Tongue (tissue), 2 donors: Measurements from ENCODE around the gene TNFRSF14. TPM values are rescaled to one million over a fixed set of nuclear protein-coding genes. Genes with fewer than 3 reads are reported as not detected.
A peak's percentile ranks its signal among the peaks of the same experiment; 100 is the strongest.
"Not testable (repeated sequence)": the region's sequence is repeated elsewhere in the genome, so short reads cannot be mapped to it uniquely, and the experiment has no call there.

Experiments used
- DNase-seq: peaks from one replicate; pipeline ENCODE4 v3.0.0-alpha.2; 2015
- total RNA-seq: library from RNA; depleted of rRNA; stranded (reverse); fragments of >200 nt; gene quantifications from one replicate; pipeline ENCODE4 v1.2.3, GENCODE V29; 2014

TNFRSF14 gene
- total RNA-seq, 1 donor from 2014 or later: 17.6 TPM

DNA sequence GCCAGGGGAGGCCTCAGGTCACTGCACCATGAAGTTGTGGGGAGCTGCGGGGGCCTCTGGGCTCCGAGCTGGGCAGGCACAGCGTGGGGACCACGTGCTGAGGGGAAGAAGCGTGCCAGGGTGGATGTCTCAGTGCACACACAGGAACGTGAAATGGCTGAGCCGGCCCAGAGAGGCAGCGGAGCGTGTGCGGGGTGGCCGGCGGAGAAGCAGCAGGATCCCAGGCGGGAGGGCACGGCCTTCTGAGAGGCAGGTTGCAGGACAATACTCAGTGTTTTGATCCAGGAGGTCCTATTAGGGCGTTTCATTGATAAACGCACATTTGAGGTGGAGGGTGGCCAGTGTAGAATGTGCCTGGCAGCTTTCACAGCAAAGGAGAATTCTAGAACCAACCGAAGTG lies 12.9 kb downstream of the TNFRSF14 start:
- no peak for DNase-seq

DNA sequence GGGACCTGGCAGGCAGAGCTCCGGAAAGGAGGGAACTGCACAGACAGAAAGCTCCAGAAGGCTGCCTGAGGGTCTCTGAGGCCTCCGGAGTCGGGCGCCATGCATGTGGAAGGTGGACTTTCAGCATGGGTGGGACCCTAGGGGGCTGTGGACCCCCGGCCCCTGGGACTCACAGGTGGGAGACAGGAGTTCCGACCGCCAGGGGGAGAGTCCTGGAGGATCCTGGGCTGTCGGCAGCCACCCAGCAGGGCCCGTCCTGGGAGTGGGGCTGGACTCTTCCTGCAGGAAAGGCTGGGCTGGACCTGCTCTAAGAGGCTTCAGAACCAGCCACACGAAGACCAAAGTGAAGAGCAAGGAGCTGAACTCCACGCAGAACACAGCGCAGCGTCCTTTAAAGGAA lies 13.5 kb downstream of the TNFRSF14 start:
- DNase-seq: not testable (repeated sequence)

DNA sequence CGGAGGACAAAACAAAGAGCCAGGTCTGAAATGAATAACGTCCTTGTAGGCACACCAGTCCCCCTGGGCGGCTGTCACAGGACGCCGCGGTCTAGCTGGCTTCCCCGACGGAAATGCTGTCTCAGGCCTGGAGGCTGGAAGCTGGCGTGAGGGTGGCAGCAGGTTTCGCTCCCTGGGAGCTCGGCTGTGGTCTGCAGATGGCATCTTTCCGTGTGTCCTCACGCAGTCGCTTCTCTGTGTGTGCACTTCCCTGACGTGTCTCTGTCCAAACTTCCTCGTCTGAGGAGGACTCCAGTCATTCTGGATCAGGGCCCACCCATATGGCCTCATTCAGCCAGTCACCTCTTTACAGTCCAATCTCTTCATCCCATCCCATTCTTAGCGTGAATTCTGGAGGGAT lies 14.2 kb downstream of the TNFRSF14 start:
- no peak for DNase-seq

DNA sequence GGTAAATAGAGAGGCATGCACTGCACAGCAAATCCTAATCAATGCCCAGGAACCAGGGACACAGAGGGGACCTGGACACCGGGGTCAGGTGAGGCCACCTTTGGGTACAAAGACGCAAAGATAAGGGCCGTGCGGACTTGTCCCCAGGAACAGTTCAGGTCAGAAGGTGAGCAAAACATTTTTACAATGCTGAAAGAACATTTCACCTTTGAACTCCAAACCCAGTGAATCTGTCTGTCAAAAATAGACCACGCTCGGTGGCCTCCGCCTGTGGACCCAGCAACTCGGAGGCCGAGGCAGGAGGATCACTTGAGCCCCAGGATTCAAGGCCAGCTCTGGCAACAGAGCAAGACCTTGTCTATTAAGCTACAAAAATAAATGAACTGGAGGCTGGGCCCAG lies 15.2 kb downstream of the TNFRSF14 start:
- DNase-seq: no peak

DNA sequence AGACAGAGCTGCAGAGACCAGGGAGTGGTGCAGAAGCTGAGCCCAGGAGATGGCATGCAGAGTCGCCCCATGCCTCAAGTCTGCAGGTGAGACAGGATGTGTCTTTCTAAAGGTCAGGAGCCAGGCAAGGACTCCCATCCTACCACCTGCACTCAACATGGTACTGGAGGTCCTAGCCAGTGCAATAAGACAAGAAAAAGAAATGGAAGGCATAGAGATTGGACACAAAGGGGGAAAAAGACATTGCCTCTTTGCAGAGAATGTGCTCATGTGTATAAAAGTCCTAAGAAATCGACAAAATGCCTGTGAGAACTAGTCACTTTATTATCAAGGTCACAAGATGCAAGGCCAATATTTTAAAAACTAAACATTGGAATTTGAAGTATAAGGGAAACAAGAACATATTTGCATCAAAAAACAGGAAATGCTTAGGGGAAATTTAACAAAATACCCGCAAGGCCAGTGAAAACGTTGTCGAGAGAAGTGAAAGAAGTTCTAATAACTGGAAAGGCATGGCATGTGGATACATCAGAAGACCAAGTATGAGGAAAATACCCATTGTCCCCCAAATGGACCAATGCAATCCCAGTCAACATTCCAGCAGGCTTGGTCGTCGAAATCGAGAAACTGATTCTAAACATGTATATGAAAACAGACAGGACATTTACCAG lies 17.2 kb downstream of the TNFRSF14 start:
- DNase-seq: no peak

DNA sequence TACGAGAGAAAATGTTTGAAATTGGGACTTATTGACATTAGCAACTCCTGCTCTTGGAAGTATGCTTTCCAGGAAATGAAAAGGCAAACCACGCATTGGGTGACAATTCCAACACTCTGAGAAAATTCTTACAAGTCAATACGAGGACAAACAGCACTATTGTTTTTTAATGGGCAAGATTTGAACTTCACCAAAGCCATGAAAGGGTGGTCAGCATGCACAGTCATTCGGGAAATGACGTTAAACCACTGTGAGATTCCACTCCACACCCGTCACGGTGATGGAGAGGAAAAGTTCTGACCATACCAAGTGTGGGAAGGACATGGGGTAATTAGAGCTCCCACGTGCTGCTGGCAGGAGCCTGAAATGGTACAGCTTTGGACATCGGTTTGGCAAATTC lies 18.2 kb downstream of the TNFRSF14 start:
- DNase-seq: no peak

DNA sequence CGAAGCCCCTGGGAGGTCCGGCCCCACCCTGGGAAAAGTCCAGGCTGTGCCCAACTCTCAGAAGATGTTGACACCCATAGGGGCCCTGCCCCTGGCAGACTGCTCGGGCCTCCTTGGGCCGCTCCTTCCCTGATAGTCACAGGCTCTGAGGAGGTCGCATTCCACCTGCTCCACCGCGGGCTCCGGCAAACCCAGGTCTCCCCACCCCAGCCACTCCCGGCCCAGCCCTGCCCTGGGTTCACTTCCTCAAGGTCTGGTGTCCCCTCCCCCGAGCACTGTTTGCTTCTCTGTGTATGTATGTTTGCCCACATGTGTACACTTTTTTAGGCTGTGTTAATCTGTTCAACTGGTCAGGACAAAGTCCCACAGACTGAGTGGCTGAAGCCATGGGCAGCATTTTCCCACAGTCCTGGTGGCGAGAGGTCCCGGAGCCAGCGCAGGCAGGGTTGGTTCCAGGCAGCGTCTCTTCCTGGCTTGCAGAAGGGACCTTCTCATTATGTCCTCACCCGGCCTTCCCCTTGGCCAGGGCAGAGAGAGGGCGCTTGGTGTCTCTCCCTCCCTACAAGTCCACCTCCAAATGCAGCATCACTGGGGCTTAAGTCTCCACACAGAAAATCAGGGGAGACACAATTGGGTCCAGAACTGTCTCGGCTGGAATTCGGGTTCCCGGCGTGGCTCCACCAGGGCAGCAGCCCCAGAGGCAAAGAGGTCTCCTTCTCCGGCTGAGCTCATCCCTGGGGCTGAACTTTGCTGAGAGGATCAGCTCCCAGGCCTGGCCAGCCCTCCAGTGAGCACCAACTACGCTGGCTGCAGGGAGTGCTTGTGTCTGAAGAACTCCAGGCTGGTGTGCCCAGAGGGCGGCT lies 19.9 kb downstream of the TNFRSF14 start:
- no peak for DNase-seq

DNA sequence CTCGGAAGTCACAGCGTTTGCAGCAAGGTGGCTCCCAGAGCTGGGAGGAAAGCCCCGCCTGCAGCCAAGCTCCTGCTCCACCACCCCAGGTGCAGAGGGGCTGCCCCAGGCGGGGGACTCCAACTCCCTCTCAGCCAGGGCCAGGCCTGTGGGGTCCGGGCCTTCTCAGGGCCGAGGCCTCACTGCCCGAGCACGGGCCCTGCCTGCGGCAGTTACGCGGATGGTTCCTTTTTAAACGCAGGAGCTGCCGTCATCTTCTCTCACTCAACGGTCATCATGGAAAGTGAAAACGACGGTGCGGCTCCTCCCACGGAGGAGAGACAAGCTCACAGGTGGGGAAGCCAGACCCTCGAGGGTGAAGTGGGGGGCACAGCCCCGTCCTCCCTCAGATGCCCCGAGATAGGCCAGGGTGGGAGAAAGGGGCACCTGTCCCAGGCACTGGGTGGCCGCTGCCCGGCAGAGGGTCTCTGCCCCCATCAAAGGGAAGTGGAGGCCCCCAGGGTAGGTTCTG lies 21.4 kb downstream of the TNFRSF14 start:
- DNase-seq: not testable (repeated sequence)

DNA sequence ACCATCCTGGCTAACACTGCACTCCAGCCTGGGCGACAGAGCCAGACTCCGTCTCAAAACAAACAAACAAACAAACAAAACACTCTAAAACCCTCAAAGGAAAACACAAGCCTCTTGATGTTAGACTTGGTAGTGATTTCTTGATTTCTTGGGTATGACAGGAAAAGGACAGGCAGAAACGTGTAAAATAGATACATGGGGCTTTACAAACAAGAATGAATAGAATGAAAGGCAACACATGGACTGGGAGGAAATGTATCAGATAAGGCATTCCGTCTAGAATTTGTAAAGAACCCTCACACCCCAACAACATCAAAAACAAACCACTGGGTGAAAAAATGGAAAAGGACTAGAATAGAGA lies 22.6 kb downstream of the TNFRSF14 start:
- no peak for DNase-seq

DNA sequence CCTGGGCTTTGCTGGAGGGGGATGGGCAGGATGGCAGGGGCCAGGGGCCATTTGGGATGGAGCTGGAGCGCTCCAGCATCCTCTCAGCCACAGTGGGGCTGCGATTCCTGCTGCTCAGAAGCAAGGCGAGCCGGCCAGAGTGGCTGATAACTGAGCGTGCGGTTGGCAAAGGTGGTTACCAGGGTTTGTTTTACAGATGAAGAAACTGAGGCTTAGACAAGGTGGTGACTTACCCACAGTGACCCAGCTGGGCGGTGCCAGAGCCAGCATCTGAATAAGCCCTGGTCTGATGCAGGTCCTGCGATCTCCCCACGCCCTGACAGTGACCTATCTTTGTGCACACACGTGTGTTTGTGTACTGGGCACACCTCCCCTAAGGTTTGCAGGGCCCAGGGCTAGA lies 24.5 kb downstream of the TNFRSF14 start:
- DNase-seq: no peak

DNA sequence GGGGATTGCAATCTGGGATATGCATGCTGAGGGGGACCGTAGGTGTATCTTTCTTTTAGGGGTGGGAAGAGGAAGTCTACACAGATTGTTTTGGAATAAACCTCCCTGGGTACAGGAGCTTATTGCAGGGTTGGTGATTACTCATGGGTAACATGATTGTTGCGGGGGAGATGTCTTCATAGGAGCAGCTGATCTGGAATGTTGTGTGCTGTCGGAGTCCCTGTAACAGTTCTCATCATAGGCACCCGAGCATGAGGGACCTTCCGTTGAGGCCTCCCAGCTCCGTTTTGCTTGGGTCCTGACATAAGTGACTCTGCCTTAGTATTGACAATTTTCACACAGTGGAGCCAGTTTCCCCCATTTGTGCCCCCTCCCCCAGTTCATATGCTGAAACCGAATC lies 26.2 kb downstream of the TNFRSF14 start:
- no peak for DNase-seq

DNA sequence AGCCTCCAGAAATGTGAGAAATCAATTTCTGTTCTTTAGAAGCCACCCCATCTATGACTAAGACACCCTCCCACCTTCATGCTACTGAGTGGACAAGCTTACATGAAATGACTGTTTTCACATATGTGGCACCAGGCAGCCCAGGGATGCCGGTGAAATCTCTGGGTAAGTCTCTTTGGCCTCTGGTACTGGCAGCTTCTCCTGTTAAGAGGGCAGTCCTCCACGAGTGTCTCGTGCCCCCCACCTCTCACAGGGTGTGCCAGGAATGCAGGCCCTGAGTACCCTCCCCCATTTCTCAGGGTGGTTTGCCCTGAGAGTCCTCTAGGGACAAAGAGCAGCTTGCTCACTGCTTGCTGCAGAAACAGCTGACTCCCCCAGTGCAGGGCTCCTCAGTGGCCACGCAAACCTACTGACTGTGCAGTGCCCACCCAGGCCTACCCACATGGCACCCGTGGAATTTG lies 27.2 kb downstream of the TNFRSF14 start:
- no peak for DNase-seq

DNA sequence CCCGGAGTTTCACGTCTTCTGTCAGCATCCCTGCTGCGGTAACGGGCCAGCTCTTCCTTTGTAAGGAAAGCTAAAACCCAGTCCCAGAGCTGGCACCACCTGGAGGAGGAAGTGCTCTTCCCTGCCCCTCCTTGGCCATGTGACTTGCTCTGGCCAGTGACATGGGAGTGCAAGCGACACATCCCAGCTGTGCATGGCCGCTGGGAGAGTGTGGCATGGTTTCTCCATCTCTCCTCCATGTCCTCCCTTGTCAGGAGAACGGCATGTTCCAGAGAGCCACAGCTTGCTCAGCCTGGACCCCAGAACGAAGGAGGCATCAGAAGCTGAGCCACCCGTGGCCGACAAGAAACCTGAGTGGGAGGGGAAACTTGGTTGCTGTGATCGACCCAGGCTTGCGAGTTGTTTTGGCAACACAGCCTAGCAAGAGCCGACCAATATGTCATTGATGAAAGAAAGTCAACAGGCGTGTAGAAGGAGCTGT lies 27.7 kb downstream of the TNFRSF14 start:
- peak; percentile 31 for DNase-seq

DNA sequence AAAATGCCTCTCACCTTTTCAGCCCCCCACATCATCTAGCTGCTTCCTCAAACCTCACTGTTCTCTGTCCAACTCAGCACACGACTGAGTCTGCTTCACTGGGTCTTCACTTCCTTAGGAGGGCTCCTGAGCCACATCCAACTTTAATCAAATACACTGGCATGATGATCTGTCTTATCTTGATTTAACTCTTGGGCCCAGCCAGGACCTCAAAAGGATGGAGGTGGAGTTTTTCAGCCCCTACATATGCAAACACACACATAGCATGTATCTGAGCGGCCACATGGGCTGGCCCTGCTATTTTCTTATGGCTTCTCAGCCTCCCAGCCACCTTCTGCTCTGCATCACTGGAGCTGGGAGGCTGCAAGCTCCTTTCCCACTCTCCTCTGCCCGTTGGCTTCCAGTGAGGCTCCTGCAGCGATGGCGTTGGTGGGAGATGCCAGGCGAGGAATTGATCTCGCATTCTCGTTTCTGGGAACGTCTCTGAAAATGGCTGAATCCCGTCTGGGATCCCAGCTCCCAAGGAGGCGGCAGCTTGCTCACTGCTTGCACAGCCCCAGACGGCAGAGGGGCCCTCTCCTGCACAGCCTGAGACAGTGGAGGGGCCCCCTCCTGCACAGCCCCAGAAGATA lies 28.6 kb downstream of the TNFRSF14 start:
- no peak for DNase-seq

DNA sequence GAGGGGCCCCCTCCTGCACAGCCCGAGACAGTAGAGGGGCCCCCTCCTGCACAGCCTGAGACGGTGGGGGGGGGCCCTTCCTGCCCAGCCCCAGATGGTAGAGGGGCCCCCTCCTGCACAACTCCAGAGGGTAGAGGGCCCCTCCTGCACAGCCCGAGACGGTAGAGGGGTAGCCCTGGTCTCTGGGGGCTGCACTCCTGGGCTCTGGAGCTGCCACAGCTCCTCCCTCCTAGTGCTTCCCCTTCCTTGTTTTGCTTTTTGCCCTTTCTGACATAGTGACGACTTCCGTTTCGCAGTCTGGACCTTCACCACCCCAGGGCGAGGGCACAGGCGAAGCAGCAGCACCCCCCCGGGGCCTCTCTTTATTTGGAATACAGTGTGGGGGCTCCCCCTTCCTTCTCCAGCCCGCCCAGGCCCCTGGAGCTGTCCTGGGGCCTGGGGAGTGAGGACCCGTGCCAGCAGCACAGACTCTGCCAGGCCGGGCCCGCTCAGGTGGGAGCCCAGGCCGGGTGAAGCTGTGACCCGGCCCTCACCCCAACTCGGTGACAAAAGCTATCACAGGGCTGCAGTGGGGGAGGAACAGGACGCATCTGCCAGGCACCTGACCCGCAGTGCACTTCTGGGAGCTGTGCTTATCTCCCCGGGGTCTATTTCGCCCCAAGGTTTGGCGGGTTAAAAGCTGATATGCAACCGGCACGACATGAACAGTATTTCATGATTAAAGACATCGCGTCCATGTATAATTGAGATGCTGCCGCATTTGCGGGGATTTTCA lies 29.3 kb downstream of the TNFRSF14 start:
- peak; percentile 75 for DNase-seq

DNA sequence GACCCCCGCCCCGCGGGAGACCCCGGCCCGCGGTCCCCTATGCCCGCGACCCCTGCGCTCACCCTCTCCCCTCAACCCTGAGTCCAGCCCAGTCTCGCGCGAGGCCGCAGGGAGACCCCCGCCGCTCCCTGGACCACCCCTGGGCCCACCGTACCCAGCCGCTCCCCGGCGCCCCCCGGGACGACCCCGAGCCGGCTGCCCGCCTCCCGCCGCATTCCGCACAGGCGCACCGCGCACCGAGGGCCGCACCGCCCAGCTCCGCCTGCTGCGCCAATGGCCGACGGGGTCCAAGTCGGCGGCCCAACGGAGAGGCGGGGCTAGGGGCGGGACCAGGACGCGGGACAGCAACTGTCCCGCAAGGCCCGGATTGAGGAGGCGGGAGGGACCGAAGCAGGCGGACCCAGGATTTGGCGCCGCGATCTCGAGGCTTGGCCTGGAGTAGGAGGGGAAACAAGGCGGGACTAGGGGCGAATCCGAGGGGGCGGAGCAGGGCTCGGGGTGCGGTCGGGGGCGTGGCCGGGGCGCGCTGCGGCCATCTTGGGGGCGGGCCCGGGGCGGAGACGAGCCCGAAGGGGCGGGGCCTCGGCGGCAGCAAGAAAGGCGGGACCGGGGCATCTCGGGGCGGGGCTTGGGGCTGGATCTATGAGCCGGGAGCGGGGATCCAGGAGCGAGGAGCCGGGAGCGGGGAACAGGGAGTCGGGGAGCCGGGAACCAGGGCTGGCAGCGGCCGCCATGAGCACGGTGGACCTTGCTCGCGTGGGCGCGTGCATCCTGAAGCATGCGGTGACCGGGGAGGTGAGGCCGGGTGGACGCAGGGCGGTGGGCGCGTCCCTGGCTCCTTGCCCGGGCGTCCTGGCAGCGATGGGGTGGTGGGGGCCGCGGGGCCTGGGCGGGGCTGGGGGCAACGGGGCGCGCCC lies 30.2 kb downstream of the TNFRSF14 start, which contains the start of gene PRXL2B:
TSS of gene PRXL2B (plus strand) at position 624 of the 917 bp plus-strand sequence. CDS start at position 733, 109 bp downstream.
- peak; percentile 100 for DNase-seq

DNA sequence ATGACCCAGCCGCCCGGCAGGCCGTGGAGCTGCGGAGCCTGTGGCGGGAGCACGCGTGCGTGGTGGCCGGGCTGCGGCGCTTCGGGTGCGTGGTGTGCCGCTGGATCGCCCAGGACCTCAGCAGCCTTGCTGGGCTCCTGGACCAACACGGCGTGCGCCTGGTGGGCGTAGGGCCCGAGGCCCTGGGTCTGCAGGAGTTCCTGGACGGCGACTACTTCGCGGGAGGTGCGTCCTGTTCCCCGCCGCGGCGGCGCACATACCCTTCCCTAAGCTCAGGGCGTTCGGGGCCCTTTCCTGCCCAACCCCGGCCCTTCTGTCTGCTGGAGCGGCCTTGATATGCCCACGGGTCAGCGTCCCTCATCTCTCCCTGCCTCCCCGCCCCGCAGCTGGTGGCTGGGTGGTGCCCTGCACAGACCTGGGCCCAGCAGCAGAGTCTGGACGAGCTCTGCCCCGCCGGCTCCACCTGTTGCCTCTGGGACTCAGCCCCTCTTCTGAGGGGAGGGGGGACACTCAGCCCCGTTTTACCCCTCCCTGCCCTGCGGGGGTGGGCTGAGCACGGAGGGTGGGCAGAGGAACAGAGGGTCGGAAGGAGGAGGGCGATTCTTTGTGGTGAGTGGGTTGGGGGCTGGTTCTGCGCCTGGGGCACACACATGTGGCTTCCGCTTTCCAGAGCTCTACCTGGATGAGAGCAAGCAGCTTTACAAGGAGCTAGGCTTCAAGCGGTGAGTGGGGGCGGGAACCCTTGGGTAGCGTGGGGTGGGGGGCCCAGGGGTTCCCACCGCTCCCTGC lies 31.1 kb downstream of the TNFRSF14 start:
- peak; percentile 38 for DNase-seq

DNA sequence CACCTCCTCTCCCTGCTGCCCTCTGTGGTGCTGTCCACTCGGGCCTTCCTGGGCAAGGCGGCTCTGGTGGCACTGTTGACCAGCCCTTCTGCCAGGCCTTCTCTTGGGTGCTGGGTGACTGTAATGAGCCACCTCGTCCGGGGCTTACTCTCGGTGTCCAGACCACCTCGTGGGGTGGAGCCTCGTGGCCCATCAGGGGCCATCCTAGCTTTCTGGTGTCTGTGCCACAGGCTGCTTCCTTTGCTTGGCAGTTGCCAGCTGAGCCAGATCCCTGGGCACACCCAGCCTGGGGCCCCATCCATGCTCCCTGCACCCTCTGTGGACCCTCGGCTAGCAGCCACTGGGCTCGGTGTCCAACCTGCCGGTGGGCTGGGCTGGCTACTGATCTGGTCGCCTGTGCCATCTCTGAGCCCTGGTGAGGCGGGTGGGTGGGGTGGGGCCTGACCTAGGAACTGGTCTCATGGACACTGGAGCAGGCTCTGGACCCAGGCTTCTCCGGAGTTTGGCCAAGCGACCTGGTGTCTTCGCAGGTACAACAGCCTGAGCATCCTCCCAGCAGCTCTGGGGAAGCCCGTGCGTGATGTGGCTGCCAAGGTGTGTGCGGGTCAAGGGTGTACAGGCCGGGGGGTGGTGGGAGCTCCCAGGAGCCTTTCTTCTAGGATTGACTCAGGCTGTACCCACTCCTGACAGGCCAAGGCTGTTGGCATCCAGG lies 31.8 kb downstream of the TNFRSF14 start:
- no peak for DNase-seq
